Adrenal gland (tissue), 12 donors: ENCODE results near the gene PTPRO. TPM values are rescaled to one million over a fixed set of nuclear protein-coding genes. Genes with fewer than 3 reads are reported as not detected.

Experiments used
- DNase-seq, 7 donors: peaks; one replicate each; pipeline ENCODE4 v3.0.0-alpha.2; 2019 to 2020
- H3K27ac ChIP-seq, 5 donors: fragments of 200-600 bp; sonication (generic) in 4 of 5; 1 replicate in 3 of 5; 2 replicates in 2 of 5; pipeline versions ENCODE4 v1.5.1 to v1.8.0; 2016 to 2020; ENCODE audit warnings: mild to moderate bottlenecking in 1 of 5
- H3K27me3 ChIP-seq: fragments of 200-600 bp; 2 replicates; pipeline ENCODE4 v1.8.0; 2021
- H3K36me3 ChIP-seq, 2 donors: fragments of 200-600 bp; replicated peaks in 1 of 2; 1 replicate in 1 of 2; 2 replicates in 1 of 2; pipeline versions ENCODE4 v1.5.1 to v1.8.0; 2018 to 2022
- H3K4me1 ChIP-seq, 2 donors: fragments of 200-600 bp; replicated peaks in 1 of 2; 1 replicate in 1 of 2; 2 replicates in 1 of 2; pipeline versions ENCODE4 v1.5.1 to v1.8.0; 2018 to 2021
- H3K4me3 ChIP-seq, 4 donors: fragments of 200-600 bp; sonication (generic) in 3 of 4; one replicate each; pipeline ENCODE4 v1.5.1; 2016 to 2018
- H3K9me3 ChIP-seq, 3 donors: fragments of 200-600 bp; sonication (generic) in 1 of 3; replicated peaks in 1 of 3; 1 replicate in 2 of 3; 2 replicates in 1 of 3; pipeline versions ENCODE4 v1.5.1 to v1.8.0; 2016 to 2021
- POLR2A ChIP-seq, 2 donors: fragments of 450-650 bp; IDR thresholded peaks; one replicate each; pipeline ENCODE4 v1.6.1; 2017; ENCODE audit warnings: antibody characterized with exemption in 2 of 2, mild to moderate bottlenecking in 2 of 2, moderate library complexity in 1 of 2
- WGBS, 4 donors: extraction: QIAGEN DNeasy Blood & Tissue Kit in 2 of 4; methylation state at CpG; one replicate each; pipeline versions ENCODE4 v1.1.5 to v1.1.7; 2013 to 2017; 5-methylcytosine and 5-hydroxymethylcytosine counted together
- intact Hi-C, 2 donors: fragments of 100-400 bp; cut with DNase I; formaldehyde crosslinking; loops; one replicate each; pipeline versions ENCODE4 v1.14.1 to v1.15.0; 2022 to 2023
- polyA plus RNA-seq, 3 donors: library from polyadenylated mRNA; stranded (reverse); fragments of 200-250 nt in 2 of 3; fragments of 350-450 nt in 1 of 3; fragmentation: Illumina TruSeq in 1 of 3; extraction: RNeasy Lipid Tissue Mini Kit (QIAGEN cat#74804) in 1 of 3; gene quantifications; one replicate each; pipeline ENCODE4 v1.2.3, GENCODE V29; 2013 to 2014
- total RNA-seq, 9 donors: library from RNA; depleted of rRNA in 4 of 9; stranded (reverse); fragments of >200 nt in 4 of 9; fragments of 120-200 nt in 1 of 9; fragmentation: NEBNext Ultra II Directional in 1 of 9; extraction: Animal tissue kit (Norgen Biotek cat#: 25700) in 1 of 9; gene quantifications; one replicate each; pipeline versions ENCODE4 v1.1.0 to v1.2.4, GENCODE V29; 2013 to 2023
- TF ChIP-seq, protein P1 (sequence below), 6 experiments: fragments of 450-650 bp in 4 of 6; fragments of 200-600 bp in 2 of 6; sonication (generic) in 1 of 6; IDR thresholded peaks; 1 replicate in 5 of 6; 2 replicates in 1 of 6; pipeline versions ENCODE4 v1.5.1 to v1.8.0; 2016 to 2021; ENCODE audit warnings: antibody characterized with exemption in 6 of 6, mild to moderate bottlenecking in 2 of 6, moderate library complexity in 1 of 6
- donor health status: healthy with polysubstance abuse.
- donor health status: Bipolar disorder and iron deficiency.
- donor health status: DM: yes; HTN: yes; CAD: no.
- donor health status: DM: no; HTN: no; CAD: no.
- donor health status: DM: no; HTN: no; CAD: no.
- donor health status: DM: yes; HTN: yes; CAD: no.

The PTPRO gene
- total and polyA plus RNA-seq, 12 donors = 0.36 to 11.5 (median 2.6) TPM

DNA sequence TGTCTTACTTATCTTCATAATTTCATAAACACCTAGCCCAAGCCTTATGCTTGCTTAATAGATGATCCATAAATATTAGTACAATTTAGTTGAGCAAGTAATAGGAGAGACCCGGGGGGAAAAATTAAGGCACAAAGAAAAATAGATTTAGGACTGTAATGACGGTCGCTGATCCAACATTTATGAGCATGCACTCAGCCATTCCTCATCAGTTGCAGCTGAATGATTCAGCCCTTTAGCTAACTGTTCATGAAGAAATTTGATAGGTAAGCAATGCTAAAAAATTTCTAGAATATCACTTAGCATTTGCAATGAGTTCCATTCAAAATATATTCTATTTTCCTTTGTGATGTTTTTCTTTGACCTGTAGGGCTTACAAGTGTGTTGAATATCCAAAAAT, 163.2 kb downstream of the PTPRO start:
- TF ChIP-seq POLR2A (IDR thresholded peaks at IDR 0.05) = no peak
- TF ChIP-seq, protein P1, sequence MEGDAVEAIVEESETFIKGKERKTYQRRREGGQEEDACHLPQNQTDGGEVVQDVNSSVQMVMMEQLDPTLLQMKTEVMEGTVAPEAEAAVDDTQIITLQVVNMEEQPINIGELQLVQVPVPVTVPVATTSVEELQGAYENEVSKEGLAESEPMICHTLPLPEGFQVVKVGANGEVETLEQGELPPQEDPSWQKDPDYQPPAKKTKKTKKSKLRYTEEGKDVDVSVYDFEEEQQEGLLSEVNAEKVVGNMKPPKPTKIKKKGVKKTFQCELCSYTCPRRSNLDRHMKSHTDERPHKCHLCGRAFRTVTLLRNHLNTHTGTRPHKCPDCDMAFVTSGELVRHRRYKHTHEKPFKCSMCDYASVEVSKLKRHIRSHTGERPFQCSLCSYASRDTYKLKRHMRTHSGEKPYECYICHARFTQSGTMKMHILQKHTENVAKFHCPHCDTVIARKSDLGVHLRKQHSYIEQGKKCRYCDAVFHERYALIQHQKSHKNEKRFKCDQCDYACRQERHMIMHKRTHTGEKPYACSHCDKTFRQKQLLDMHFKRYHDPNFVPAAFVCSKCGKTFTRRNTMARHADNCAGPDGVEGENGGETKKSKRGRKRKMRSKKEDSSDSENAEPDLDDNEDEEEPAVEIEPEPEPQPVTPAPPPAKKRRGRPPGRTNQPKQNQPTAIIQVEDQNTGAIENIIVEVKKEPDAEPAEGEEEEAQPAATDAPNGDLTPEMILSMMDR (IDR thresholded peaks at IDR 0.05) = no peak

GRCh38 chr12:15486859-15487258, 164.6 kb downstream of the PTPRO start:
- no peaks in the 10 kb centered on the region for H3K4me1 ChIP-seq
- TF ChIP-seq, protein P1 (IDR thresholded peaks at IDR 0.05) = no peak
- no peak for TF ChIP-seq POLR2A (IDR thresholded peaks at IDR 0.05)
- no peaks in the 10 kb centered on the region for H3K9me3 ChIP-seq
- H3K27me3 ChIP-seq = no peaks in the 10 kb centered on the region
- H3K4me3 ChIP-seq = no peak overlapping the region
- intact Hi-C loops = no loop called here
- 74 to 84% (median 81%) methylated on average over 6 of the region's 6 CpGs for WGBS, 4 donors
- H3K36me3 ChIP-seq = no peaks in the 10 kb centered on the region
- H3K27ac ChIP-seq = no peak overlapping the region
- no peak for DNase-seq

More for the DNA sequence above, 163.2 kb downstream of the PTPRO start:
- no peaks in the 10 kb centered on the region for H3K9me3 ChIP-seq
- H3K4me3 ChIP-seq = no peak overlapping the region
- H3K4me1 ChIP-seq = no peaks in the 10 kb centered on the region
- intact Hi-C loops = no loop called here
- H3K27ac ChIP-seq = no peak overlapping the region
- H3K27me3 ChIP-seq = no peaks in the 10 kb centered on the region
- no peaks in the 10 kb centered on the region for H3K36me3 ChIP-seq
- WGBS, 4 donors = 75 to 89% (median 77%) methylated on average over 3 of the region's 3 CpGs
- no peak for DNase-seq

DNA sequence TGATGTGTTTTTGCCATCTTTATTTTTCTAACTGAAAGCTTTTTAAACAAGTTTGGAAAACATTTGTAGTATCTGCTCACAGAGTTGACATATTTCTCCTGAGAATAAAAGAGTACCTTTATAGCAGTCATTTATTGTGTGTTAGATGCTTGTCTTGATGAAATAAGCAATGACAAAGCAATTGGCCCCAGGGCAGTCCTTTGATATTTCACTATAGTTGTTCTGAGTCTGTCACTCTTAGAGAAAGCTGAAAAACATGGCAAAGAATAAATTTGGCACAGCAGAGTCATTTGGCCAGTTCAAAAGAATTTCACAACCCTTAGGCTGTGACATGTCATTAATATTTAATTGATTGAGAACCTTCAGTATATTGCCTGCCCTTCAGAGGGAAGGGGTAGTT, 166.2 kb downstream of the PTPRO start:
- no peaks in the 10 kb centered on the region for H3K36me3 ChIP-seq
- no peak for TF ChIP-seq POLR2A (IDR thresholded peaks at IDR 0.05)
- TF ChIP-seq, protein P1 (IDR thresholded peaks at IDR 0.05) = no peak
- H3K27ac ChIP-seq = no peak overlapping the region
- no peaks in the 10 kb centered on the region for H3K4me1 ChIP-seq
- no peaks in the 10 kb centered on the region for H3K27me3 ChIP-seq
- no peak overlapping the region for H3K4me3 ChIP-seq
- intact Hi-C loops = no loop called here
- no peak for DNase-seq
- no peaks in the 10 kb centered on the region for H3K9me3 ChIP-seq

DNA sequence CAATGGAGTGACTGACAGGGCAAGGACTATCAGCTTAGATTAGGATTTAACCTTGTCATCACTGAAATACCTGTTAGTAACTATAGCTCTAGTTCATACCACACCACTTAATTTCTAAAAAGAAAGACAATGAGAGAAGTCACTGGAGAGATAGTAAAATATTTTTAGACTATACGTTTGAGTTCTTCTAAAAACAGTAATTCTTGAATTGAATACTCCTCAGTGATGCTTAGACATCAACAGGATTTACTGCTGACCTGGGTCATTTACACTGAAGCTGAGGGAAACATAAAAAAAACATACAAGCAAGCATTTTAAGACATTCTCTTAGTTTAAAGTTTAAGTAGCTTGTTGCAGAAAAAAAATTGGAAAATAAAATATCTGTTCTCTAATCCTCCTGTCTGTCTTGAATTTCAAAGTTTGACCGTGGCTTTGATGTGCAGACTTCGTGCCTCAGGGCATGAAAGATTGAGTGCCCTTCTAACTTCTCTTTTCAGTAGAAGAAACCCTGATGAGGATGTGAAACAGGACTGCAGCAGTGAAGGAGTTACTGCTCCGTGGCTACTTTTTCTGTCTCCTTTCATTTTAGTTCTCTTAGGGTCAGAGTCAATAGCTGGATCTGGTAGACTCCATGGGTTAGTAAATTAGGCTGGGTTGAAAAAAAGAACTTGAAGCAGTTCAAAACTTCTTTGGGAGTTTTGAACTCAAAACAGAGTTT, 172.2 kb downstream of the PTPRO start:
- intact Hi-C loops = no loop called here
- DNase-seq = no peak
- Histone ChIP-seq H3K36me3 (no peaks in the 10 kb centered on the region), H3K27me3 (no peaks in the 10 kb centered on the region), H3K4me3 (no peak overlapping the region), H3K9me3 (no peaks in the 10 kb centered on the region), H3K4me1 (no peaks in the 10 kb centered on the region), H3K27ac (no peak overlapping the region)
- TF ChIP-seq POLR2A (IDR thresholded peaks at IDR 0.05) = no peak
- TF ChIP-seq, protein P1 (IDR thresholded peaks at IDR 0.05) = no peak
- 14 to 23% (median 21%) methylated on average over 4 of the region's 4 CpGs for WGBS, 4 donors
